LNCAP (cell line): ENCODE data around the gene ZNF329.

Experiments used
- TF ChIP-seq, protein P1 (sequence below): fragments of 450-650 bp; IDR thresholded peaks from 2 replicates; pipeline ENCODE4 v1.5.1; 2017; ENCODE audit warnings: mild to moderate bottlenecking

The ZNF329 gene

DNA sequence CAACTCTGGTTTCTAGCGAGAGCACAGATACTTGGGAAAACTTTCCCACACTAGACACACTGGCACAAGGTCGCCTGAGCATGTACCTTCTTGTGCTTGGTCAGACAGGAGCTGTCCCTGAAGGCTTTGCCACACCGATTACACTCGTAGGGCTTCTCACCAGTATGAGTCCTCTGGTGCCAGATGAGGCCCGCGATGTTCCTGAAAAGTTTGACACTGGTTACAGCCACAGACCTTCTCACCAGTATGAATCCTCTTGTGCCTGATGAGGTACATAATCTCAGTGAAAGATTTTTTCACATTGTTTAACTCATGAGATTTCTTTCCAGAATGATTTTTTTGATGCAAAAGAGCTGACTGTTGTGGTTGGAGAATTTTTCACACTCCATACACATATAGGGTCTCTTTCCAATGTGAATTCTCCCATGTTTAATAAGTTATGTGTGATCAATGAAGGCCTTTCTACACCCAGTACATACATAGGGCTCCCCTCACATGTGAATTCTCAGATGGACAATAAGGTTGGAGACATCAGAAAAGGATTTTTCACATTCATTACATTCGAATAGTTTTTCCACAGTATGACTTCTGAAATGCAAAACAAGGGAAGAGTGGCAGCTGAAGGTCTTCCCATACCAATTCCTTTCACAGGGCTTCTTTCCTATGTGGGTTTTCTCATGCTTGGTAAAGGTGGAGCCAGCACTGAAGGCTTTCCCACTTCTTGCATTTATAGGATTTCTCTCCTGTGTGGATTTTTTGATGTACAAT lies 42.6 kb downstream of the ZNF329 start:
- TF ChIP-seq, protein P1, sequence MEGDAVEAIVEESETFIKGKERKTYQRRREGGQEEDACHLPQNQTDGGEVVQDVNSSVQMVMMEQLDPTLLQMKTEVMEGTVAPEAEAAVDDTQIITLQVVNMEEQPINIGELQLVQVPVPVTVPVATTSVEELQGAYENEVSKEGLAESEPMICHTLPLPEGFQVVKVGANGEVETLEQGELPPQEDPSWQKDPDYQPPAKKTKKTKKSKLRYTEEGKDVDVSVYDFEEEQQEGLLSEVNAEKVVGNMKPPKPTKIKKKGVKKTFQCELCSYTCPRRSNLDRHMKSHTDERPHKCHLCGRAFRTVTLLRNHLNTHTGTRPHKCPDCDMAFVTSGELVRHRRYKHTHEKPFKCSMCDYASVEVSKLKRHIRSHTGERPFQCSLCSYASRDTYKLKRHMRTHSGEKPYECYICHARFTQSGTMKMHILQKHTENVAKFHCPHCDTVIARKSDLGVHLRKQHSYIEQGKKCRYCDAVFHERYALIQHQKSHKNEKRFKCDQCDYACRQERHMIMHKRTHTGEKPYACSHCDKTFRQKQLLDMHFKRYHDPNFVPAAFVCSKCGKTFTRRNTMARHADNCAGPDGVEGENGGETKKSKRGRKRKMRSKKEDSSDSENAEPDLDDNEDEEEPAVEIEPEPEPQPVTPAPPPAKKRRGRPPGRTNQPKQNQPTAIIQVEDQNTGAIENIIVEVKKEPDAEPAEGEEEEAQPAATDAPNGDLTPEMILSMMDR: no peak

DNA sequence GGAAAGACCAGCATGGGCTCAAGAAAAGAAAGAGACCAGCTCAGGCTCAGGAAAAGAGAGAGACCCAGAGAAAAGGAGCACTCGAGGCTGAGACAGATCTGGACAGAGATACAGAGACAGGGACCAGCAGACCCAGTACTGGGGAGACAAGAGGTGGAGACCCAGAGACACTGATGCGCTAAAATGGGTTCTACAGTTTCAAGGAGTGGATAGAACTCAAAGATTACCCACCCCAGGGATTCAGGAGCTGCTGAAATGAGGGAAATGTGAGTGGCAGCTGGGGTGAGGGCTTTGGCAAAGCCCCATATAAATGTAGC lies 51.9 kb downstream of the ZNF329 start:
- TF ChIP-seq, protein P1: no peak

- TF ChIP-seq, protein P1: no peak
Observed at GRCh38 chr19:58097781-58098681, 52.6 kb downstream of the ZNF329 start, which contains the start of gene ZSCAN18. TSS of gene ZSCAN18 (minus strand) at chr19:58098231. CDS start at chr19:58090267, 7,964 bp downstream.

- TF ChIP-seq, protein P1: no peak
Observed at GRCh38 chr19:58097349-58097748, 53.2 kb downstream of the ZNF329 start.

- TF ChIP-seq, protein P1: no peak
Observed at GRCh38 chr19:58096884-58097283, 53.7 kb downstream of the ZNF329 start.

DNA sequence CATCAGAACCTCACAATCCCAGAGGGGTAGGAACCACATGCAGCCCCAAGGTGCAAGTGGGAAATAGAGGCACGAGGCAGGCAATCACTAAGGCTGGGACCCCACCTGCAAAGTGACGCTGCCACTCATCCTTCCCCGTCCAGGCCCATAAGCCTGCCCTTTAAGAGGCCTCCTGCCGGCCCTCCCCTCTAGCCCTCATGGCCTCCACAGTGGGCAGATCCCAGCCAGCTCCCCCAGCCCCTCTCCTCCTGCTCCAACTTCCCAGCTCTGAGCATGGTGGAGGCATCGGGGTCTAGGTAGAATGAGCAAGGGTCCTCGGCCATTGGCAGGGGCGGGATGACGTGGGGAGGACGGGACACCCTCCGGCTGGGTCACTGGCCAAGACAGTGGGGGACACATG lies 55.3 kb downstream of the ZNF329 start:
- TF ChIP-seq, protein P1: no peak

DNA sequence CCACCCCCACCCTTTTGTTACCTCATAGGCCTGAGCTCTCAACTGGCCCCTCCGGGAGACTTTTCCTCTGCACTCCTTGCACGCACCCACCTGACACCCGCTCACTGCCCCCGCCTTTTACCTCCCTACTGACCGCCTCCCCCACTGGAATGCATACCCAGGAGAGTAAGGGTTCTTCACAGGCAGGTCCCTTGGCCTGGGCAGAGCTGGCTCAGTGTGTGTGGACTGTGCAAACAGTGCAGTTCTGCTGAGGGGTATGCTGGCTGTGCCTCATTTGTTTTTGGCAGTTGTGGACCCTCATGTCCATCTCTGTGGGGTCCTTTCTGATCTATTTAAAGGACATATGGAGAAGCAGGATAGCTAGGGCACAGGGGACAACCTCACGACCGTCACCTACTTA lies 57.5 kb downstream of the ZNF329 start:
- TF ChIP-seq, protein P1: no peak
